C1 segment of cervical spinal cord (tissue), 14 donors: Measurements from ENCODE around the gene OR9G4.

Source experiments
- DNase-seq, 14 donors: peaks; one replicate each; lab custom pipeline; 2025; lab: John Stamatoyannopoulos, UW

Gene OR9G4

GRCh38 chr11:56748597-56748996 lies at the start of gene OR9G4:
Gene OR9G4 (minus strand): TSS chr11:56748697. CDS start chr11:56743766, 4,931 bp downstream.
- no peak for DNase-seq

DNA sequence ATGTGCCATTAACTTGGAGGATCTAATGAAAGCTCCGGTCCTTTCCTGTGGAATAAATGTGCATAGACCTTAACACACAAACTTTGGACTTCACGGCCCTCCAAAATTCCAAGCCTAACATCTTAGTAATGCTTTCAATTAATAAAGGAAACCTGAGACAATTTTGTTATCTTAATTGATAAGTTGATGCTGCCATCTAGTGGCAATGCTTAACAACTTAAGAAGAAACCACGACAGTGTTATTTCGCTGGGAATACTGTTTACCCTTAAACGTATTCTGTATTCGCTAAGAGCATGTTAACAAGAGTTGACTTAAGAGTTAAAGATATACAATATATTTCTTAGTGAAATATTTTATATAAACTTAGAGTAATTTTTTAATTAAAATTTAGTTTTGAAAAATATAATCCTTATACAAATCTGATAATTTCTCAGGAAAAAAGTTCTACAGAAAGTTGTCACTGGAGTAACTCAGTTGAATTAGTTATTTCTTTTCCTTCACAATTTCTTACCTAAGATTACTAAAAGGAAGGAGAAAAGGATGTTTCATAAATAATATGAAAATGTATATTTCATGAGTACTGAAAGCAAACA lies 35.0 kb upstream of the OR9G4 start:
- no peak for DNase-seq

- DNase-seq = no peak
Observed at GRCh38 chr11:56782167-56782847, 33.8 kb upstream of the OR9G4 start.

GRCh38 chr11:56776809-56777208 lies 28.3 kb upstream of the OR9G4 start:
- no peak for DNase-seq

DNA sequence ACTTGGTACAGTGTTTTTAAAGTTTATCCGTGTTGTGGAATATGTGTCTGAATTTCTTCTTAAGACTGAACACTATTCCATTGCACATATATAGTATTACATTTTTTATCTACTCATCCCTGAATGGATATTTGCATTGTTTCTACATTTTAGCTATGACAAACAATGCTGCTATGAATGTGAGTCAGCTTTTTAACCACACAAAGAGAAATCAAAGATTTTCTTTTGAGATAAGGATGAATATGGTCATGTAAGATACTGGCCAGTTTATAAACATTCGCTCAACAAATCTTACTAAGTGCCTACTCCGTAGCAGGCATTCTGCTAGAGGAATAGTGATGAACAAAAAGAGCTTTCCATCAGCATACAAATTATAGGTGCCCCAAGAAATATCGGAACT lies 16.5 kb upstream of the OR9G4 start:
- no peak for DNase-seq

- DNase-seq = no peak
Observed at GRCh38 chr11:56751480-56751879, 3.0 kb upstream of the OR9G4 start.

GRCh38 chr11:56750190-56750589 lies 1.7 kb upstream of the OR9G4 start:
- DNase-seq = no peak

- DNase-seq = no peak
Observed at GRCh38 chr11:56740886-56741285, 7.6 kb downstream of the OR9G4 start.

DNA sequence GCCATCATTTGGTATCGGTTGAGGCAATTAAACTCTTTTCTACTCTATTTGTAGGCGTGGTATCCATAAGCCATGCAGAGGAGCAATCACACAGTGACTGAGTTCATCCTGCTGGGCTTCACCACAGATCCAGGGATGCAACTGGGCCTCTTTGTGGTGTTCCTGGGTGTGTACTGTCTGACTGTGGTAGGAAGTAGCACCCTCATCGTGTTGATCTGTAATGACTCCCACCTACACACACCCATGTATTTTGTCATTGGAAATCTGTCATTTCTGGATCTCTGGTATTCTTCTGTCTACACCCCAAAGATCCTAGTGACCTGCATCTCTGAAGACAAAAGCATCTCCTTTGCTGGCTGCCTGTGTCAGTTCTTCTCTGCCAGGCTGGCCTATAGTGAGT lies 8.4 kb downstream of the OR9G4 start:
- no peak for DNase-seq

GRCh38 chr11:56720513-56720912 lies 28.0 kb downstream of the OR9G4 start:
- no peak for DNase-seq

GRCh38 chr11:56716379-56716854 lies 32.1 kb downstream of the OR9G4 start:
- no peak for DNase-seq

GRCh38 chr11:56714206-56714605 lies 34.3 kb downstream of the OR9G4 start:
- no peak for DNase-seq

DNA sequence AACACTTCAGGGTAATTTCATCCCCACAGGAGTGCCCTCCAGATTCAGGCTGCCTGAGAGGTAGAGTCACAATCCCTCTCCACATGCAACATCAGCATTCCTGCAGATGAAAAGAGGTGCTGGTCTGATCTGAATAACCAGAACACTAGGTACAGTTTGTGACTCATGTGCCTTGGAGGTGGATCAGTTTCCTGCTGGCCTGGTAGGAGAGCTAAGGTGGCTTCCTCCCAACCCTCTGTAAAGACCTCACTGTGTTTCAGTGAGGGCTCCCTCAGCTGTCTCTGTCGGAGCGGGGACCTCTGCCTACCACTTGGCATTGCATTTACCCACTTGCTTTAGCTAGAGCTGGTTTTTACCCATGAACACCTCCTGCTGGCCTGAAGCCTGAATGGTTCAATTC lies 42.0 kb downstream of the OR9G4 start:
- no peak for DNase-seq

GRCh38 chr11:56705784-56706396 lies 42.6 kb downstream of the OR9G4 start:
- no peak for DNase-seq

- DNase-seq = no peak
Observed at GRCh38 chr11:56700914-56701485, 47.5 kb downstream of the OR9G4 start.

DNA sequence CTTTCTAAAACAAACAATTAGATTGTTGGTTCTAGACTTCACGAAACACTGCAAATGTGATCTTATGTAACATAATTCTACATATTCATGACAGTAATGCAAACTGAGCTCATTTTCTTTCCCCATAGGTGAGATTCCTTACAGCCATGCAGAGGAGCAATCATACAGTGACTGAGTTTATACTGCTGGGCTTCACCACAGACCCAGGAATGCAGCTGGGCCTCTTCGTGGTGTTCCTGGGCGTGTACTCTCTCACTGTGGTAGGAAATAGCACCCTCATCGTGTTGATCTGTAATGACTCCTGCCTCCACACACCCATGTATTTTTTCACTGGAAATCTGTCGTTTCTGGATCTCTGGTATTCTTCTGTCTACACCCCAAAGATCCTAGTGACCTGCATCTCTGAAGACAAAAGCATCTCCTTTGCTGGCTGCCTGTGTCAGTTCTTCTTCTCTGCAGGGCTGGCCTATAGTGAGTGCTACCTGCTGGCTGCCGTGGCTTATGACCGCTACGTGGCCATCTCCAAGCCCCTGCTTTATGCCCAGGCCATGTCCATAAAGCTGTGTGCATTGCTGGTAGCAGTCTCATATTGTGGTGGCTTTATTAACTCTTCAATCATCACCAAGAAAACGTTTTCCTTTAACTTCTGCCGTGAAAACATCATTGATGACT lies 48.1 kb downstream of the OR9G4 start:
- no peak for DNase-seq

GRCh38 chr11:56698795-56699194 lies 49.7 kb downstream of the OR9G4 start, which contains the start of gene OR9G1:
Gene OR9G1 (plus strand): TSS chr11:56699095. CDS start chr11:56700388, 1,293 bp downstream.
- no peak for DNase-seq

DNA sequence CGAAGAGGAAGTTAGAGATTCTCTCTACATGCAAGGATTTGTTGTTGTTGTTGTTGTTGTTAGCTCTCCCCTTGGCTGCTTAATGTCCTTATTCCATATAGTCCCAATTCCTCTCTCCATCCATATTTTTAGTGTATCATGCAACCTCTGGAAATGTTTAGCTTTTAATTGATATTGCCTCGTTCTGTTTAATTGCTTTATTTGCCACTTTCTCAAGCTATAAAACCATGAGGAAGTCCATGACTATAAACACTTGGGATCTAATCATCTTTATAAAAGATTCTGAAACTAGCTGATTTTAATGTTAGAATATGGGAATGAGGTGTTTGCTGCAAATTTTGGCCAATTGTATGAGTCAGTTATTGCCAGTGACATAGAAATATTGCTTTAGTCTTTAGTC lies 55.1 kb downstream of the OR9G4 start:
- DNase-seq = no peak
